GM18951 (cell line): Measurements from ENCODE around the gene RYK.
"Not testable (repeated sequence)": the region's sequence is repeated elsewhere in the genome, so short reads cannot be mapped to it uniquely, and the experiment has no call there.

Experiments used
- POLR2A ChIP-seq: IDR thresholded peaks from 4 replicates; pipeline ENCODE4 v1.6.1; 2011; ENCODE audit warnings: mild to moderate bottlenecking; ENCODE audit not compliant: insufficient read length, insufficient read depth; ENCODE audit errors: extremely low read depth
- in situ Hi-C: fragments of 300-500 bp; cut with MboI; formaldehyde crosslinking; loops from one replicate; pipeline ENCODE4 v1.12.0; 2022; ENCODE audit warnings: low sequenced_read_pairs, mixed read lengths, inconsistent platforms; ENCODE audit not compliant: unreplicated experiment

Gene RYK

DNA sequence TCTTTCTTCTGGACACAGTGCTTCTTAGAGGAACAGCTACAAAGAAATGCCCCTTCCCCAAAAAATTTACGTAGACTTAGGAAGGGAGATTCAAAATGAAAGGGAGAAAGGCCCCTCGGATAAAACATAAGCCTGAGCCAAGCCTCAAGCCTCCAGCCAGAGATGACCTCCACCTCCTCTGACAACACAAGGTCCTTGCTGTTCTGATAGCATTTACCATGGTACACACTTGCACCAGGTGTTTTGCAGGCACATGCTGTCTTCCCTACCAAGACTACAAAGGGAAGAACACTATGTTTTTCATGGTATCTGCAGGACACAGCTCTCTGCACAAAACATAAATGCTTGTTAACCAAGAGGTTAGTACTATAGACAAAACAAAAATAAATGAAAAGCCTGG lies 27.8 kb downstream of the RYK start:
- in situ Hi-C loops: no loop called here
- no peak for TF ChIP-seq POLR2A

DNA sequence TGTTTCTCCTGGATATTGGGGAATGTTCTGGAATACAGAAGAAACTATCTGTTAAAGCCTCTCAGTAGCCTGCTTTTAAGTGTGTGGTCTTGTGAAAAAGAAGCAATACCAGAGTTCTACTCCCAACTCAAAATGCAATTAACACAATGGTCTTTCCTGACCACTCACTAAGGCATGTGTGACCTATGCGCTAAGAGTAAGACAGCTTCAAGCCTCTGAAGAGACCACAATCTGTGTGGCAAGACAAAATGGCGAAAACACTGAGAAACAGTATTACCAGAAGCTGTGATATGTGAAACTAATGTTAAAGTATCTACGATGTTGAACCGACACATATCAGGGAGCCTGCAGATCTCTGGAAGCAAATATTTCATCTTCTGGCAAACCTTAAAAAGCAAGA lies 33.8 kb downstream of the RYK start:
- no peak for TF ChIP-seq POLR2A
- in situ Hi-C loops: loop anchor here (10.0 kb wide), 1 partner anchor 282 kb away; no protein-coding TSS in a partner anchor

DNA sequence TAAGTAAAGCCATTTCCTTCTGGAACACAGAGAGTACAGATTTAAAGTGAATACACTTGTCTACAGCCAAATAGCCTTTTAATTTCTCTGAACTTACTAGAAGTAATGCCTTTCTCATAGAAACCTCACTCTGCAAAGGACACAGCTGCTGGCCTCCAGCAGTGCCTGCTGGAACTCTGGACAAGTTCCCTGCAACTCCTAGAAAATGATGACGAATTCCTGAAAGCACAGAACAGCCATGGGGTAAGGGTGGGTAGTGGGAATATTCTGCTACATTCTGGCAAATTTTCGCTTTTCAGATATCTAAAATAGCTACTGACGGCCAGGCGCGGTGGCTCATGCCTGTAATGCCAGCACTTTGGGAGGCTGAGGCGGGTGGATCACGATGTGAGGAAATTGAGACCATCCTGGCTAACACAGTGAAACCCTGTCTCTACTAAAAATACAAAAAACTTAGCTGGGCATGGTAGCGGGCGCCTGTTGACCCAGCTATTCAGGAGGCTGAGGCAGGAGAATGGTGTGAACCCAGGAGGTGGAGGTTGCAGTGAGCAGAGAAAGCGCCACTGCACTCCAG lies 34.4 kb downstream of the RYK start:
- in situ Hi-C loops: loop anchor here (10.0 kb wide), 1 partner anchor 281 kb away; no protein-coding TSS in a partner anchor
- no peak for TF ChIP-seq POLR2A

DNA sequence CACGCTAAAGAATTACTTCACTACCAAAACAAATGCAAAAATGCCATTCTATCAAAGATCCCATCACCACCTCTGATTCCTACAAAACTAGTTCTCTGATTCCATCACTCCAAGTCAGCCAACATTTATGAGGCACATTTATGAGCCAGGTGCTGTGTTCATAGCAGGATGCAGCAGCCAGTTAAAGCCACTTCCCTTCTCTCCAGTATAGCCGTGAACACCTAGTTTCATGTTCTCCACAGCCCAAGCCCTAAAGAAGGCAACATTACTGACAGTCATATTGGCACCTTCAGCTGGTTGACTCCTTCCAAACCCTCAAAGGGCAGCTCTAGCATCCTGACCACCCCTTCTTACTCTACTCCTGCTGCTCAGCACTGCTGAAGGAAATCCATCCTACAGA lies 36.4 kb downstream of the RYK start:
- in situ Hi-C loops: loop anchor here (5.0 to 10.0 kb wide), 2 partner anchors 263 to 279 kb away; no protein-coding TSS in a partner anchor

DNA sequence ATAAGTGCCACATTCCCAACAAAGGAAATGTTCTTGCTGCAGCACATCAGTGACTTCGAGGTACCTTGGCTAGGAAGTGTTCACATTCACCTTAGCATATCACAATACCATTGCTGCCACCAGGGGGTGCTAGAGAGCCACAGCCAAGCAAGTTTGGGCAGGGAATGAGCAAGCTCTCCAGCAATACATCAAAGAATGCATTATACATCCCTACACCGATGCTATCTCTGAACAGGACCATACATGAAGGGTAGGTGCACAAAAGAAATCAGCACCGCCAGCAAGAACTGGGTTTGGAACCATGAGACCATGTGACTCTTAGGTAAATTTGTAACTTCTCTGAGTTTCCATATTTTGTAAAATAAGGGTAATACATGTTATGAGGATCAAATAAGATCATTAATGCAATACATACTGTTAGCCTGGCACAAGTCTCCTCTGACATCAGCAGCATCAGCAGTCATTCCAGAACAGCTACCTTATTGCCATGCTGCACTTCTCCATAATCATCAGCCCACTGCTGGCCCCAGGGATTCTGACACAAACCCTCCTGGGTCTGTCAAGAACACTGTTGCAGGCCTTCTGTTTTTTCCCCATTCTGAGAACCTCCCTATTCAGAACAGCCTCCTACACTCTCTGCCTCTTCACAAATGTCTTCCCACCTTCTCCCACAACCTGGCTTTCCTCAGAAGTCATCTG lies 37.5 kb downstream of the RYK start:
- no peak for TF ChIP-seq POLR2A
- in situ Hi-C loops: loop anchor here (5.0 to 10.0 kb wide), 2 partner anchors 264 to 278 kb away; no protein-coding TSS in a partner anchor

More for the DNA sequence above, 36.4 kb downstream of the RYK start:
- no peak for TF ChIP-seq POLR2A

DNA sequence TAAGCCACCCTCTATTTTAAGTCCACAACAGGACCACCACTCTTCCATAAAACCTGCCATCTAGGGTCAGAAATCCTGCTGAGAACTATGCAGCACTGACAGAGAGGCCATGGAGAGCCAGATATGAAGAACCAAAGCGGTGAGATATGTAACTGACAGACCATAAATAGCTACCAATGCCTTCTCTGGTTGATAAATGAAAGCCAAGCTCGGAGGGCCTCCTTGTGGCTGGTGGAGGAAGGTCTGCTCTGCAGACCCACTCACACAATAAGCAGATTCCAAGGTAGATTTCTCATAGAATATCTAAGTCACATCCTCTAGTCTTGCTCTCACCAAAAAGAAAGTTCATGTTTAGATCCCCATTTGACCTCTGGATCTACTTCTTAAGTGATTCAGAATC lies 38.9 kb downstream of the RYK start:
- no peak for TF ChIP-seq POLR2A
- in situ Hi-C loops: loop anchor here (5.0 to 10.0 kb wide), 2 partner anchors 266 to 277 kb away; no protein-coding TSS in a partner anchor

DNA sequence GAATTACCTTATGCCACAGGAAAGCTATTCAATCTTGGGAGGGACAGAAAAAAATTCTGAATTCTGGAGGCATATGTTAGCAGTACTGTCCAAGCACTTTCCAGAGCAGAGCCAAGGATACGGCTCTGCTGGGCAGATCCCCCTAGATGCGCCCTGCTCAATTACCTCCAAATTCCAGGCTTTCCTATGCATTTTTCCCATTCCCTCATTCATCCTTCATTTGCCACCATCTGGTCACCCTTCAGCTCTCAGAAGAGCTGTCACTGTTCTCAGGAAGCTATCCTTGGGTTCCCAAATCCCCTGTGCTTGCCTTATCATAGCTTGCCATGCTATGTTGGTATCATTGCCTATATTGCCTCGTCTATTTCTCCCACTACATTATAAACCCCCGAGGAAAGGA lies 45.2 kb downstream of the RYK start:
- in situ Hi-C loops: no loop called here
- no peak for TF ChIP-seq POLR2A

DNA sequence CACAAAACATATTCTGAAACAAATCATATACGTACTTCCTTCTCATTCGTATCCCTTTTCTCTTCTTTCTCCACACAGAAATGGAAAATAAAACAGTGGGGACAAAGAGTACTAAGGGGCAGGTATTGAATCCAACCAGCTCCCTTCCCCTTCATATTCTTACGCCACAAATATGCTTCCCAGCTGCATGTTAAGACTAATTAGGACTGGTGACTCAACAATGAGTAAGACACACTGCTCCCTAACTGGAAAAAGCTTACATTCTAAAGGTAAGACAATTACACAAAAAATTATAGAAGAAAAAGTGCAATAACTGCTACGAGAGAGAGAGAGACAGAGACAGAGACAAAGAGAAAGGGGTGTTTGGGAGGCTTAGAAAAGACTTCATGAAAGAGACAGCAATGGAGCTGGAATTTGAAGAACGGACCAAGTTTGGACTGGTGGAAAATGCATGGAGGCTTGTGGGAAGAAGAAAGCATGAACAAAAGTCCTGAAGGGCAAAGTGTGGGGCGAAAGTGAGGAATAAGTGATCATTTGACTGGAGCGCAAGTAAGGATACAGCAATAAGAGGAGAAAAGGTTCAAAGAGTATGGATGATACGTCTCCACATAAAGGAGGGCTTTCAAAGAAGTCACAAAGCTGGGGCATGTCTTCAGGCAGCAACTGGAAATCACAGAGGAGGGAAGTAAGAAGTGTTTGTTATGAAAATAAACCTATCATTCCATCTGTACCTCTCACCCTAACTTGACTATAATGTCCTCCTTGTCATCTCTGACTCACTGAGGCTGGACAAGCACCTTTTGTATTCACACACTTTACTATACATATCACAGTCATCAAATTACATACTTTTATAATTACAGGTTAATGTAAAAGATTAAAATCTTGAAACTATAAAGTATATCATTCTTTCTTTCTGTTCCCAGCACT lies 49.2 kb downstream of the RYK start:
- no peak for TF ChIP-seq POLR2A
- in situ Hi-C loops: no loop called here

DNA sequence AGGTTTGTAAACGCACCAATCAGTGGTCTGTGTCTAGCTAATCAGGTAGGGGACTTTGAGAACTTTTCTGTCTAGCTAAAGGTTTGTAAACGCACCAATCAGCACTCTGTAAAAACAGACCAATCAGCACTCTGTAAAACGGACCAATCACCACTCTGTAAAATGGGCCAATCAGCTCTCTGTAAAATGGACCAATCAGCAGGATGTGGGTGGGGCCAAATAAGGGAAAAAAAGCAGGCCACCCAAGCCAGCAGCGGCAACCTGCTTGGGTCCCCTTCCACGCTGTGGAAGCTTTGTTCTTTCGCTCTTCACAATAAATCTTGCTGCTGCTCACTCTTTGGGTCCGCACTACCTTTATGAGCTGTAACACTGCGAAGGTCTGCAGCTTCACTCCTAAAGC lies 50.8 kb downstream of the RYK start:
- in situ Hi-C loops: not testable (repeated sequence)

DNA sequence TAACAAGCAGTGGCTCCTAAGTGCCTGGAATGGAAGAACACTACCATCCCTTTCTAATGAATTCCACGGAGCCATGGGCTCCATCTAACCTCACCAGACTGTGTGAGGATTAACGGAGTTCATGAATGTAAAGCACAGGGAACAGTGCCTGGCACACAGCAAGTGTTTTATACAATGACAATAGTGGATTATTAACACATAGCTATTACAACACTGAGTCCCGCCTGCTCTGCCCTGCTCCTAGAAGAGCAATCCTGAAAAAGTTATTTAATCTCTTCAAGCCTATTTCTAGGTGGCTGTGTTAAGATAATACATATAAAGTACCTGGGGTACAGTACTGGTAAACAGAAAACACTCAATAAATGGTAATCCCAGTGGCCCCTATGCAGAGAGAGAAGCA lies 51.4 kb downstream of the RYK start:
- in situ Hi-C loops: no loop called here
- TF ChIP-seq POLR2A: no peak

DNA sequence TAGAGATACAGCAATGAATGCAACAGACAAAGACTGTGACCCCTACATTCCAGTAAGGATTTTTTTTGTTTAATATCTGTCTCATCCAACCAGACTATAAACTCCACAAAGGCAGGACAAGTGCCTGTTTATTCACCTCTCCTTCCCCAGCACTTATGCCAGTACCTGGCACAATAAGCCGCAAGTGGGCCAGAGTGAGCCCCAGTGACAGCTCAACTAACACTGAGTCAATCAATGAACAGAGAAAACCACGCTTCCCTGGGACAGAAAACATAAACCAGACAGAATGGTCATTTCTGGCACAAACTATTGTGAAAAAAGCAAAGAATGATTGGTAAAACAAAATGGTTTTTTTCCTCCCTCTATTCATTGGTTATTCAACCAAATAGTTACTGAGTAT lies 52.2 kb downstream of the RYK start:
- no peak for TF ChIP-seq POLR2A
- in situ Hi-C loops: no loop called here

DNA sequence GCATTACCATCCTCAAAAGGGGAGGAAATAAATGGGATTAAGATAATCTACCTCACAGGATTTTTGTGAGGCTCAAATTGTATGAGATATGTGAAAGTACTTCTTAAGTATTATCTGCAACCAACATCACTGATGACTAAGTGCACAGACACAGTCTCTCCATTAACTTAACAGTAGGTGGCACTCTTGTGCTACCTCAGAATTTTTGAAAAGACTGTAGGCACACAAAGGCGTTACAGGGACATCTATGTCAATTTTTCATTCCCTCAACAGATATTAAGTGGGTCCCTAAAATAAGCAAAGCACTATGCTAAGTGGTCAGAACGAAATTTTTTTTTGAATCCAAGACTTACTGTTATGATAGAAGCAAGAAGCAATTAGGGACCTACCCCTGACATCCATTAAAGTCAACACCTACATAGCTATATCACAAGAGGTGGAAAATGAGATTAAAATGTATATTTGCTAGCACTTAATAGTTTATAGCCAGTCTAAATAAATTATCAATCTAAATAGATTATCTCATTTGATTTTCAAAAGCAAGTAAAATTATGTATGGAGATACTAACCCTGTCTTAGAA lies 52.9 kb downstream of the RYK start:
- in situ Hi-C loops: no loop called here

DNA sequence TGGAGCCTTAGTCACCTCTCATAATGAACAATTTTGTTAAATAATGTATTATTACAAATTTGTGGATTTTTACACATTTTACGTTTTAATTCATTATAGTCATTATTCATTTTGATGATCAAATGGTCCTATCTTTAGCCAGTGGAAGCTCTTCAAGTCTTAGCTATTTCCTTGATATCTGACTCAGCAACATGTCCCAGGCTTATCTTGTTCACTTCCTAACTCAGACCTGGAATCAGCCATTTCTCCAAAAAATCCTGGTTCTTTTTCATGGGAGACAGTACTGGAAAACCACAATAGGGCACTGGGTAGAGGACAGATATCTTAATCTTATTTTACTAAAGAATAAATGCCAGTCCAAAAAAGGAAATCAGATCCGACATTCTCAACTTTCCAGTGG lies 56.4 kb downstream of the RYK start:
- TF ChIP-seq POLR2A: no peak
- in situ Hi-C loops: no loop called here

More for the DNA sequence above, 52.9 kb downstream of the RYK start:
- no peak for TF ChIP-seq POLR2A
